Measurements from ENCODE around the gene TXNDC5.

DNA sequence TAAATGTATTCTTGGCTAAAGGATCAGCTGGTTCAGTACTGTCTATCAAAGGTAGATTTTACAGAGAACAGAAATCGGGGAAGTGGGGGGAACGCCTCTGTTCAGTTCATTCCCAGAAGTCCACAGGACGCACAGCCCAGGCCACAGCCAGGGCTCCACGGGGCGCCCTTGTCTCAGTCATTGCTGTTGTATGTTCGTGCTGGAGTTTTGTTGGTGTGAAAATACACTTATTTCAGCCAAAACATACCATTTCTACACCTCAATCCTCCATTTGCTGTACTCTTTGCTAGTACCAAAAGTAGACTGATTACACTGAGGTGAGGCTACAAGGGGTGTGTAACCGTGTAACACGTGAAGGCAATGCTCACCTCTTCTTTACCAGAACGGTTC, 29.9 kb downstream of the TXNDC5 start:
- TF ChIP-seq CTCF (IDR thresholded peaks at IDR 0.05) (no peak), POLR2A (IDR thresholded peaks at IDR 0.05) (no peak)

Data from thyroid gland (tissue), 4 donors.